Mucosa of rectum (tissue), 2 donors: ENCODE measurements around the gene HPSE2.

Experiments used
- H3K27ac ChIP-seq, 2 donors: one replicate each; pipeline ENCODE4 v1.7.0; 2013; ENCODE audit warnings: inconsistent platforms in 2 of 2, low read depth in 2 of 2, low read length in 2 of 2
- H3K27me3 ChIP-seq, 2 donors: one replicate each; pipeline ENCODE4 v1.7.0; 2013; ENCODE audit warnings: low read length in 2 of 2; ENCODE audit not compliant: control insufficient read depth in 2 of 2, insufficient read depth in 2 of 2
- H3K36me3 ChIP-seq, 2 donors: one replicate each; pipeline ENCODE4 v1.7.0; 2013; ENCODE audit warnings: low read length in 2 of 2; ENCODE audit not compliant: control insufficient read depth in 2 of 2, insufficient read depth in 2 of 2
- H3K4me1 ChIP-seq, 2 donors: one replicate each; pipeline ENCODE4 v1.7.0; 2013; ENCODE audit warnings: low read length in 2 of 2, mild to moderate bottlenecking in 1 of 2; ENCODE audit not compliant: control insufficient read depth in 2 of 2, insufficient read depth in 2 of 2
- H3K4me3 ChIP-seq, 2 donors: one replicate each; pipeline ENCODE4 v1.7.0; 2013; ENCODE audit warnings: low read length in 2 of 2
- H3K9ac ChIP-seq, 2 donors: one replicate each; pipeline ENCODE4 v1.7.0; 2013; ENCODE audit warnings: low read length in 2 of 2, low read depth in 1 of 2, mild to moderate bottlenecking in 1 of 2
- H3K9me3 ChIP-seq, 2 donors: one replicate each; pipeline ENCODE4 v1.7.0; 2013; ENCODE audit warnings: low read length in 2 of 2; ENCODE audit not compliant: control insufficient read depth in 2 of 2
- donor health status: healthy.
- donor health status: Normal muscosa, but diverticular disease.

Gene HPSE2

GRCh38 chr10:98967601-98968000, 268.1 kb downstream of the HPSE2 start:
- Histone ChIP-seq H3K36me3 (no peaks in the 10 kb centered on the region), H3K9ac (no peak overlapping the region), H3K4me3 (no peak overlapping the region), H3K27ac (no peak overlapping the region), H3K4me1 (no peaks in the 10 kb centered on the region), H3K9me3 (no peaks in the 10 kb centered on the region), H3K27me3 (no peaks in the 10 kb centered on the region)

DNA sequence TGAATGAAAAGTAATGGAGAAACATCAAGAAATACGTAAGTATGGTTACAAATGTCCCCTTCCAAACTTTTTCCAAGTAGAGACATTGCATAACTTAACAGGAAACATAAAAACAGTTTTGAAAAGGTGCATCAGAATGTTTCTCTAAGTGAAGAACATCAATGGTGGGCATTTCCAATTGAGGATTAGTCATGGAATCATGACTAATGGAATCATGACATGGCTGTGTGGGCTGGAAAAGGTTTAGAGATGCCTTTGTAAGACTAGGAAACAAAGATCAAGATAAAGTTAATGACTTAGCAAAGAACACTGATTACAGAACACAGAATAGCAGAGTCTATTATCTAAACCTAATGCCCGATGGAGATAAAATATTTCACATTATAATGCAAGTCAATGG, 272.0 kb downstream of the HPSE2 start:
- H3K27me3 ChIP-seq: no peaks in the 10 kb centered on the region
- H3K9ac ChIP-seq: no peak overlapping the region

GRCh38 chr10:98959379-98959778, 276.3 kb downstream of the HPSE2 start:
- H3K9me3 ChIP-seq: no peaks in the 10 kb centered on the region
- no peak overlapping the region for H3K4me3 ChIP-seq
- no peak overlapping the region for H3K9ac ChIP-seq
- H3K4me1 ChIP-seq: no peaks in the 10 kb centered on the region
- no peak overlapping the region for H3K27ac ChIP-seq
- H3K36me3 ChIP-seq: no peaks in the 10 kb centered on the region
- H3K27me3 ChIP-seq: no peaks in the 10 kb centered on the region

More for the DNA sequence above, 272.0 kb downstream of the HPSE2 start:
- Histone ChIP-seq H3K4me3 (no peak overlapping the region), H3K36me3 (no peaks in the 10 kb centered on the region), H3K4me1 (no peaks in the 10 kb centered on the region), H3K9me3 (no peaks in the 10 kb centered on the region), H3K27ac (no peak overlapping the region)

GRCh38 chr10:98957801-98958200, 277.9 kb downstream of the HPSE2 start:
- H3K27me3 ChIP-seq: no peaks in the 10 kb centered on the region
- H3K36me3 ChIP-seq: no peaks in the 10 kb centered on the region
- no peaks in the 10 kb centered on the region for H3K9me3 ChIP-seq
- H3K9ac ChIP-seq: no peak overlapping the region
- no peak overlapping the region for H3K27ac ChIP-seq
- no peak overlapping the region for H3K4me3 ChIP-seq
- no peaks in the 10 kb centered on the region for H3K4me1 ChIP-seq

- no peaks in the 10 kb centered on the region for H3K4me1 ChIP-seq
- no peaks in the 10 kb centered on the region for H3K36me3 ChIP-seq
- no peak overlapping the region for H3K4me3 ChIP-seq
- no peak overlapping the region for H3K27ac ChIP-seq
- H3K9me3 ChIP-seq: no peaks in the 10 kb centered on the region
- no peak overlapping the region for H3K9ac ChIP-seq
- no peaks in the 10 kb centered on the region for H3K27me3 ChIP-seq
Measured at GRCh38 chr10:98956576-98957260, 278.9 kb downstream of the HPSE2 start.

- Histone ChIP-seq H3K27me3 (no peaks in the 10 kb centered on the region), H3K9ac (no peak overlapping the region), H3K4me1 (no peaks in the 10 kb centered on the region), H3K9me3 (no peaks in the 10 kb centered on the region), H3K4me3 (no peak overlapping the region), H3K36me3 (no peaks in the 10 kb centered on the region), H3K27ac (no peak overlapping the region)
Measured at GRCh38 chr10:98953251-98953650, 282.4 kb downstream of the HPSE2 start.

- no peak overlapping the region for H3K4me3 ChIP-seq
- H3K9ac ChIP-seq: no peak overlapping the region
Measured at GRCh38 chr10:98951269-98952000, 284.2 kb downstream of the HPSE2 start.

GRCh38 chr10:98950106-98950505, 285.5 kb downstream of the HPSE2 start:
- H3K9ac ChIP-seq: no peak overlapping the region
- no peaks in the 10 kb centered on the region for H3K4me1 ChIP-seq
- no peak overlapping the region for H3K4me3 ChIP-seq
- no peaks in the 10 kb centered on the region for H3K36me3 ChIP-seq
- no peaks in the 10 kb centered on the region for H3K9me3 ChIP-seq
- H3K27me3 ChIP-seq: no peaks in the 10 kb centered on the region
- H3K27ac ChIP-seq: no peak overlapping the region

More at GRCh38 chr10:98951269-98952000, 284.2 kb downstream of the HPSE2 start:
- no peaks in the 10 kb centered on the region for H3K9me3 ChIP-seq
- no peaks in the 10 kb centered on the region for H3K4me1 ChIP-seq
- no peak overlapping the region for H3K27ac ChIP-seq
- no peaks in the 10 kb centered on the region for H3K36me3 ChIP-seq
- no peaks in the 10 kb centered on the region for H3K27me3 ChIP-seq

DNA sequence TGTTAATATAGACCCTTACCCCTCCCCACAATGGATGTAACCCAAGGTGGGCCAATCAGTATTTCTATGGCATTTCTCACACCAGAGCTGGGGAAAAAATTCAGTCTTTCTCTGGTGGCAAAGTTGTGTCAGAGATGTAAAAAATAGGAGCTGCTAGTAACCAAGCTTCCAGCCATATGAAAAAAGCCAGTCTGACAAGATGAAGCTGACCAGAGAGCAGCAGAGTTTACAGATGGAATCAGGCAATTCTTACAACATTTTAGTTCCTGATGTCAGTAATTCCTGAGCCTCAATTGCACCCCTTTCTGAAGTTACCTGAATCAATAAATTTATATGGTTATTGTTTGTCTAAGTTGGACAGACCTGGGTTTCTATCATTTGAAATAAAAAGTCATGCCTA, 286.3 kb downstream of the HPSE2 start:
- Histone ChIP-seq H3K9ac (no peak overlapping the region), H3K4me1 (no peaks in the 10 kb centered on the region), H3K36me3 (no peaks in the 10 kb centered on the region), H3K9me3 (no peaks in the 10 kb centered on the region), H3K27ac (no peak overlapping the region), H3K4me3 (no peak overlapping the region), H3K27me3 (no peaks in the 10 kb centered on the region)

GRCh38 chr10:98943681-98944080, 292.0 kb downstream of the HPSE2 start:
- H3K4me3 ChIP-seq: no peak overlapping the region
- no peaks in the 10 kb centered on the region for H3K9me3 ChIP-seq
- H3K36me3 ChIP-seq: no peaks in the 10 kb centered on the region
- no peaks in the 10 kb centered on the region for H3K27me3 ChIP-seq
- H3K9ac ChIP-seq: no peak overlapping the region
- no peak overlapping the region for H3K27ac ChIP-seq
- no peaks in the 10 kb centered on the region for H3K4me1 ChIP-seq
